Hepatocyte (in vitro differentiated cells): ENCODE data around the gene PIP.

ENCODE experiments used
- EZH2 ChIP-seq: fragments of 200-600 bp; sonication (generic); IDR thresholded peaks from 2 replicates; pipeline ENCODE4 v1.6.1; 2016; ENCODE audit warnings: antibody characterized with exemption, mild to moderate bottlenecking, borderline replicate concordance
- EZH2phosphoT487 ChIP-seq: fragments of 200-600 bp; sonication (generic); IDR thresholded peaks from one replicate; pipeline ENCODE4 v1.6.1; 2018; ENCODE audit warnings: antibody characterized with exemption, mild to moderate bottlenecking, low read depth, moderate library complexity; ENCODE audit not compliant: unreplicated experiment, severe bottlenecking
- TF ChIP-seq, protein P1 (sequence below): fragments of 200-600 bp; sonication (generic); IDR thresholded peaks from 2 replicates; pipeline ENCODE4 v1.5.1; 2016; ENCODE audit warnings: antibody characterized with exemption, mild to moderate bottlenecking; ENCODE audit not compliant: poor library complexity

DNA sequence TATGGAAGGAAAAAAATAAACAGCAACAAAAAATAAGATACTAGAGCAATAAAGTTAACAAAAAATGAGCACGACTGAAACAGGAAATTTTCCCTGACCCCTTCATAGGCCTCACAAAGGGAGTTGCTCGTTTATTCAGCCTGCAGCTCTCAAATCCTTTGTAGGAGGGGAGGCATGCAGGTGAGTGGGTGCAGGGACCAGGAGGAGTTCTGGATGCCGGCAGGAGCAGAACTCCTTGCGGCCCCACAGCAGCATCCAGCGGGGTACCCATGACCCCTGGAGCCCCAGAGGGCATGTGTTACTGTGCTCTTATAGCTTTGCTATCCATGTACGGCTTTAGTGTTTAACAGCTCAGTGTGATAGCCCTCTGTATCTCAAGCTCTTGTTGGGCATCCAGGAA is 57.1 kb downstream of the PIP start:
- TF ChIP-seq, protein P1, sequence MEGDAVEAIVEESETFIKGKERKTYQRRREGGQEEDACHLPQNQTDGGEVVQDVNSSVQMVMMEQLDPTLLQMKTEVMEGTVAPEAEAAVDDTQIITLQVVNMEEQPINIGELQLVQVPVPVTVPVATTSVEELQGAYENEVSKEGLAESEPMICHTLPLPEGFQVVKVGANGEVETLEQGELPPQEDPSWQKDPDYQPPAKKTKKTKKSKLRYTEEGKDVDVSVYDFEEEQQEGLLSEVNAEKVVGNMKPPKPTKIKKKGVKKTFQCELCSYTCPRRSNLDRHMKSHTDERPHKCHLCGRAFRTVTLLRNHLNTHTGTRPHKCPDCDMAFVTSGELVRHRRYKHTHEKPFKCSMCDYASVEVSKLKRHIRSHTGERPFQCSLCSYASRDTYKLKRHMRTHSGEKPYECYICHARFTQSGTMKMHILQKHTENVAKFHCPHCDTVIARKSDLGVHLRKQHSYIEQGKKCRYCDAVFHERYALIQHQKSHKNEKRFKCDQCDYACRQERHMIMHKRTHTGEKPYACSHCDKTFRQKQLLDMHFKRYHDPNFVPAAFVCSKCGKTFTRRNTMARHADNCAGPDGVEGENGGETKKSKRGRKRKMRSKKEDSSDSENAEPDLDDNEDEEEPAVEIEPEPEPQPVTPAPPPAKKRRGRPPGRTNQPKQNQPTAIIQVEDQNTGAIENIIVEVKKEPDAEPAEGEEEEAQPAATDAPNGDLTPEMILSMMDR: no peak
- TF ChIP-seq EZH2phosphoT487 (no peak), EZH2 (no peak)
